SK-N-SH treated with all-trans-retinoic acid at 6 μM for 48 hours (cell line): ENCODE data around the gene SURF2.

ENCODE experiments used
- ATAC-seq: fragments of 200-7000 bp; cut with Tn5 transposase; 3 replicates; pipeline ENCODE4 v1.9.1; 2020; ENCODE audit warnings: mild to moderate bottlenecking, moderate library complexity
- ARNTL ChIP-seq: fragments of 450-650 bp; formaldehyde crosslinking; IDR thresholded peaks from 2 replicates; pipeline ENCODE4 v1.5.0; 2020; ENCODE audit warnings: low read depth, mild to moderate bottlenecking, moderate library complexity, borderline replicate concordance
- BACH2 ChIP-seq: fragments of 250-450 bp; sonication (Bioruptor Pico); IDR thresholded peaks from 2 replicates; pipeline ENCODE4 v1.9.0; 2021; ENCODE audit warnings: mild to moderate bottlenecking, borderline replicate concordance
- CREB5 ChIP-seq: fragments of 250-450 bp; sonication (Bioruptor Pico); IDR thresholded peaks from 2 replicates; pipeline ENCODE4 v1.5.1; 2020; ENCODE audit warnings: low read depth, mild to moderate bottlenecking, moderate library complexity
- CSDC2 ChIP-seq: fragments of 250-450 bp; sonication (Bioruptor Pico); IDR thresholded peaks from 2 replicates; pipeline ENCODE4 v1.5.0; 2020; ENCODE audit warnings: mild to moderate bottlenecking, moderate library complexity
- CSRNP3 ChIP-seq: fragments of 250-450 bp; sonication (Bioruptor Pico); IDR thresholded peaks from 2 replicates; pipeline ENCODE4 v1.5.1; 2021; ENCODE audit warnings: mild to moderate bottlenecking, moderate library complexity
- ESRRG ChIP-seq: fragments of 250-450 bp; sonication (Bioruptor Pico); IDR thresholded peaks from 2 replicates; pipeline ENCODE4 v1.6.1; 2021; ENCODE audit warnings: mild to moderate bottlenecking
- GLIS3 ChIP-seq: fragments of 250-450 bp; sonication (Bioruptor Pico); IDR thresholded peaks from 2 replicates; pipeline ENCODE4 v1.5.0; 2020; ENCODE audit warnings: mild to moderate bottlenecking, moderate library complexity
- ISL1 ChIP-seq: fragments of 250-450 bp; sonication (Bioruptor Pico); IDR thresholded peaks from 2 replicates; pipeline ENCODE4 v2.1.2; 2022; ENCODE audit warnings: mild to moderate bottlenecking, moderate library complexity
- PATZ1 ChIP-seq: fragments of 250-450 bp; sonication (Bioruptor Pico); IDR thresholded peaks from 2 replicates; pipeline ENCODE4 v1.8.0; 2020; ENCODE audit warnings: mild to moderate bottlenecking, moderate library complexity, borderline replicate concordance
- PPARA ChIP-seq: fragments of 250-450 bp; sonication (Bioruptor Pico); IDR thresholded peaks from 2 replicates; pipeline ENCODE4 v1.5.0; 2020; ENCODE audit warnings: mild to moderate bottlenecking, borderline replicate concordance
- RARB ChIP-seq: fragments of 250-450 bp; sonication (Bioruptor Pico); IDR thresholded peaks from 2 replicates; pipeline ENCODE4 v1.8.0; 2021; ENCODE audit warnings: mild to moderate bottlenecking, moderate library complexity
- SNAI2 ChIP-seq: fragments of 250-450 bp; sonication (Bioruptor Pico); IDR thresholded peaks from 2 replicates; pipeline ENCODE4 v1.5.0; 2020; ENCODE audit warnings: mild to moderate bottlenecking, moderate library complexity
- TCF4 ChIP-seq: fragments of 250-450 bp; sonication (Bioruptor Pico); IDR thresholded peaks from 2 replicates; pipeline ENCODE4 v1.8.0; 2021; ENCODE audit warnings: mild to moderate bottlenecking, moderate library complexity, borderline replicate concordance
- TOX ChIP-seq: fragments of 250-450 bp; sonication (Bioruptor Pico); IDR thresholded peaks from 2 replicates; pipeline ENCODE4 v1.8.0; 2021; ENCODE audit warnings: mild to moderate bottlenecking, moderate library complexity, borderline replicate concordance
- TSHZ2 ChIP-seq: fragments of 250-450 bp; sonication (Bioruptor Pico); IDR thresholded peaks from 2 replicates; pipeline ENCODE4 v1.5.0; 2020; ENCODE audit warnings: mild to moderate bottlenecking, moderate library complexity
- ZC3H10 ChIP-seq: fragments of 250-450 bp; sonication (Bioruptor Pico); IDR thresholded peaks from 2 replicates; pipeline ENCODE4 v1.5.1; 2021; ENCODE audit warnings: mild to moderate bottlenecking, moderate library complexity
- ZFP30 ChIP-seq: fragments of 450-650 bp; formaldehyde crosslinking; IDR thresholded peaks from 2 replicates; pipeline ENCODE4 v1.5.0; 2022; ENCODE audit warnings: mild to moderate bottlenecking, moderate library complexity
- ZNF565 ChIP-seq: fragments of 450-650 bp; formaldehyde crosslinking; conservative IDR thresholded peaks from 2 replicates; pipeline ENCODE4 v1.5.0; 2020; ENCODE audit warnings: low read depth, mild to moderate bottlenecking, moderate library complexity
- ZNF70 ChIP-seq: fragments of 450-650 bp; formaldehyde crosslinking; IDR thresholded peaks from 2 replicates; pipeline ENCODE4 v1.5.0; 2020; ENCODE audit warnings: mild to moderate bottlenecking, moderate library complexity
- ZNF8 ChIP-seq: fragments of 450-650 bp; formaldehyde crosslinking; IDR thresholded peaks from 2 replicates; pipeline ENCODE4 v1.5.0; 2020; ENCODE audit warnings: mild to moderate bottlenecking, moderate library complexity
- TF ChIP-seq, protein P1 (sequence below): fragments of 250-450 bp; sonication (Bioruptor Pico); IDR thresholded peaks from 2 replicates; pipeline ENCODE4 v1.8.0; 2021; ENCODE audit warnings: low read depth, mild to moderate bottlenecking, moderate library complexity, borderline replicate concordance

The SURF2 gene

GRCh38 chr9:133339641-133340040 is 16.7 kb upstream of the SURF2 start:
- no peak for ATAC-seq
- TF ChIP-seq ZC3H10 (no peak), RARB (CRISPR knock-in tag) (no peak), SNAI2 (CRISPR knock-in tag) (no peak), CREB5 (no peak), PATZ1 (CRISPR knock-in tag) (no peak), PPARA (CRISPR knock-in tag) (no peak), ARNTL (CRISPR knock-in tag) (no peak), BACH2 (no peak), ZNF70 (CRISPR knock-in tag) (no peak), ZFP30 (no peak), ZNF565 (CRISPR knock-in tag) (no peak), ESRRG (CRISPR knock-in tag) (no peak)
- TF ChIP-seq, protein P1, sequence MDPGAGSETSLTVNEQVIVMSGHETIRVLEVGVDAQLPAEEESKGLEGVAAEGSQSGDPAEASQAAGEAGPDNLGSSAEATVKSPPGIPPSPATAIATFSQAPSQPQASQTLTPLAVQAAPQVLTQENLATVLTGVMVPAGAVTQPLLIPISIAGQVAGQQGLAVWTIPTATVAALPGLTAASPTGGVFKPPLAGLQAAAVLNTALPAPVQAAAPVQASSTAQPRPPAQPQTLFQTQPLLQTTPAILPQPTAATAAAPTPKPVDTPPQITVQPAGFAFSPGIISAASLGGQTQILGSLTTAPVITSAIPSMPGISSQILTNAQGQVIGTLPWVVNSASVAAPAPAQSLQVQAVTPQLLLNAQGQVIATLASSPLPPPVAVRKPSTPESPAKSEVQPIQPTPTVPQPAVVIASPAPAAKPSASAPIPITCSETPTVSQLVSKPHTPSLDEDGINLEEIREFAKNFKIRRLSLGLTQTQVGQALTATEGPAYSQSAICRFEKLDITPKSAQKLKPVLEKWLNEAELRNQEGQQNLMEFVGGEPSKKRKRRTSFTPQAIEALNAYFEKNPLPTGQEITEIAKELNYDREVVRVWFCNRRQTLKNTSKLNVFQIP (CRISPR knock-in tag): no peak

DNA sequence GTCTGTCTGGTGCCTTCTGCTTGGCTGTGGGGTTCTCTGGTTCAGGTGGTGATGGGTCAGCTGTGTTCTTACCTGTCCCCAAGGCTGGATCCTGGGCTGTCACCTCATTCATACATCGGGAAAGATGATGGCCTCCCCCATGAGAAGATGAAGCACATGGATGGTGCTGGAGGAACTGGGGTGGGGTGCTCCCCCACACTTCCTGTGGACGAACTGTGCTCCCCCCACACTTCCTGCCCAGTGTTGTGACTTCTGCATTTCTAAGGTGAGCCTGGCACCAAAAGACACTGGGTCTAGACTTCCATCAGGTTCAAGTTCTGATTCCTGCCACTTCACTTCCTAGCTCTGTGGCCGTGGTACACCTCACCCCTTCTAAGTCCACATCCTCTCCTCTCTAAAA is 16.1 kb upstream of the SURF2 start:
- no peak for ATAC-seq
- TF ChIP-seq ISL1 (CRISPR knock-in tag) (no peak), RARB (CRISPR knock-in tag) (no peak), PATZ1 (CRISPR knock-in tag) (no peak), ZNF70 (CRISPR knock-in tag) (no peak), CSDC2 (CRISPR knock-in tag) (no peak), PPARA (CRISPR knock-in tag) (no peak), ARNTL (CRISPR knock-in tag) (no peak), ZC3H10 (no peak), ZNF8 (CRISPR knock-in tag) (no peak), TCF4 (CRISPR knock-in tag) (no peak), GLIS3 (no peak), TSHZ2 (CRISPR knock-in tag) (no peak), SNAI2 (CRISPR knock-in tag) (no peak), CREB5 (no peak), ZFP30 (no peak), CSRNP3 (CRISPR knock-in tag) (no peak), ZNF565 (CRISPR knock-in tag) (no peak), TOX (CRISPR knock-in tag) (no peak)
- TF ChIP-seq, protein P1 (CRISPR knock-in tag): no peak
